Mucosa of rectum (tissue), 2 donors: ENCODE measurements around the gene ANKS1A.

Source experiments
- H3K27ac ChIP-seq, 2 donors: one replicate each; pipeline ENCODE4 v1.7.0; 2013; ENCODE audit warnings: inconsistent platforms in 2 of 2, low read depth in 2 of 2, low read length in 2 of 2
- H3K27me3 ChIP-seq, 2 donors: one replicate each; pipeline ENCODE4 v1.7.0; 2013; ENCODE audit warnings: low read length in 2 of 2; ENCODE audit not compliant: control insufficient read depth in 2 of 2, insufficient read depth in 2 of 2
- H3K36me3 ChIP-seq, 2 donors: one replicate each; pipeline ENCODE4 v1.7.0; 2013; ENCODE audit warnings: low read length in 2 of 2; ENCODE audit not compliant: control insufficient read depth in 2 of 2, insufficient read depth in 2 of 2
- H3K4me1 ChIP-seq, 2 donors: one replicate each; pipeline ENCODE4 v1.7.0; 2013; ENCODE audit warnings: low read length in 2 of 2, mild to moderate bottlenecking in 1 of 2; ENCODE audit not compliant: control insufficient read depth in 2 of 2, insufficient read depth in 2 of 2
- H3K4me3 ChIP-seq, 2 donors: one replicate each; pipeline ENCODE4 v1.7.0; 2013; ENCODE audit warnings: low read length in 2 of 2
- H3K9ac ChIP-seq, 2 donors: one replicate each; pipeline ENCODE4 v1.7.0; 2013; ENCODE audit warnings: low read length in 2 of 2, low read depth in 1 of 2, mild to moderate bottlenecking in 1 of 2
- H3K9me3 ChIP-seq, 2 donors: one replicate each; pipeline ENCODE4 v1.7.0; 2013; ENCODE audit warnings: low read length in 2 of 2; ENCODE audit not compliant: control insufficient read depth in 2 of 2
- donor health status: healthy.
- donor health status: Normal muscosa, but diverticular disease.

ANKS1A gene

GRCh38 chr6:35064290-35064689 is 175.2 kb downstream of the ANKS1A start:
- Histone ChIP-seq H3K4me1 (no peaks in the 10 kb centered on the region), H3K27me3 (no peaks in the 10 kb centered on the region), H3K9me3 (no peaks in the 10 kb centered on the region), H3K4me3 (no peak overlapping the region), H3K36me3 (peaks cover 45 to 47% of the 10 kb centered on the region in 2 donors), H3K27ac (no peak overlapping the region), H3K9ac (no peak overlapping the region)

GRCh38 chr6:35064757-35065440 is 175.8 kb downstream of the ANKS1A start:
- H3K36me3 ChIP-seq, result peaks cover 41 to 44% of the 10 kb centered on the region in 2 donors
- H3K9me3 ChIP-seq, result no peaks in the 10 kb centered on the region
- no peaks in the 10 kb centered on the region for H3K27me3 ChIP-seq
- H3K4me1 ChIP-seq, result no peaks in the 10 kb centered on the region
- no peak overlapping the region for H3K4me3 ChIP-seq
- no peak overlapping the region for H3K27ac ChIP-seq
- no peak overlapping the region for H3K9ac ChIP-seq

- Histone ChIP-seq H3K9ac (no peak overlapping the region), H3K4me1 (no peaks in the 10 kb centered on the region), H3K27ac (no peak overlapping the region), H3K9me3 (no peaks in the 10 kb centered on the region), H3K27me3 (no peaks in the 10 kb centered on the region), H3K36me3 (peaks cover 36 to 39% of the 10 kb centered on the region in 2 donors), H3K4me3 (no peak overlapping the region)
These were observed 176.4 kb downstream of the ANKS1A start for GRCh38 chr6:35065441-35065800.

- no peaks in the 10 kb centered on the region for H3K4me1 ChIP-seq
- H3K36me3 ChIP-seq, result peaks cover 31 to 35% of the 10 kb centered on the region in 2 donors
- no peaks in the 10 kb centered on the region for H3K9me3 ChIP-seq
- H3K4me3 ChIP-seq, result no peak overlapping the region
- H3K9ac ChIP-seq, result no peak overlapping the region
- no peaks in the 10 kb centered on the region for H3K27me3 ChIP-seq
- H3K27ac ChIP-seq, result no peak overlapping the region
These were observed 176.8 kb downstream of the ANKS1A start for GRCh38 chr6:35065870-35066269.

- H3K4me1 ChIP-seq, result no peaks in the 10 kb centered on the region
These were observed 178.2 kb downstream of the ANKS1A start for GRCh38 chr6:35067234-35067633.

GRCh38 chr6:35068206-35068605 is 179.2 kb downstream of the ANKS1A start:
- Histone ChIP-seq H3K4me3 (no peak overlapping the region), H3K27me3 (no peaks in the 10 kb centered on the region), H3K9me3 (no peaks in the 10 kb centered on the region), H3K9ac (no peak overlapping the region), H3K4me1 (no peaks in the 10 kb centered on the region), H3K36me3 (peaks cover 20 to 21% of the 10 kb centered on the region in 2 donors), H3K27ac (no peak overlapping the region)

More at GRCh38 chr6:35067234-35067633, 178.2 kb downstream of the ANKS1A start:
- no peak overlapping the region for H3K4me3 ChIP-seq
- H3K27me3 ChIP-seq, result no peaks in the 10 kb centered on the region
- no peak overlapping the region for H3K9ac ChIP-seq
- no peak overlapping the region for H3K27ac ChIP-seq
- peaks cover 25 to 27% of the 10 kb centered on the region in 2 donors for H3K36me3 ChIP-seq
- H3K9me3 ChIP-seq, result no peaks in the 10 kb centered on the region

- Histone ChIP-seq H3K4me3 (no peak overlapping the region), H3K27me3 (no peaks in the 10 kb centered on the region), H3K4me1 (no peaks in the 10 kb centered on the region), H3K9me3 (no peaks in the 10 kb centered on the region), H3K9ac (no peak overlapping the region), H3K36me3 (peaks cover 20 to 24% of the 10 kb centered on the region in 2 donors), H3K27ac (no peak overlapping the region)
These were observed 179.6 kb downstream of the ANKS1A start for GRCh38 chr6:35068644-35069043.

GRCh38 chr6:35069262-35069661 is 180.2 kb downstream of the ANKS1A start:
- Histone ChIP-seq H3K9ac (no peak overlapping the region), H3K27ac (no peak overlapping the region), H3K4me3 (no peak overlapping the region), H3K27me3 (no peaks in the 10 kb centered on the region), H3K9me3 (no peaks in the 10 kb centered on the region), H3K36me3 (peaks cover 20 to 25% of the 10 kb centered on the region in 2 donors), H3K4me1 (no peaks in the 10 kb centered on the region)

- H3K27ac ChIP-seq, result no peak overlapping the region
- H3K9ac ChIP-seq, result no peak overlapping the region
- H3K9me3 ChIP-seq, result no peaks in the 10 kb centered on the region
- no peak overlapping the region for H3K4me3 ChIP-seq
- no peaks in the 10 kb centered on the region for H3K4me1 ChIP-seq
- H3K27me3 ChIP-seq, result no peaks in the 10 kb centered on the region
- H3K36me3 ChIP-seq, result peaks cover 22% of the 10 kb centered on the region in 2 donors
These were observed 181.1 kb downstream of the ANKS1A start for GRCh38 chr6:35070111-35070510.

- Histone ChIP-seq H3K4me1 (no peaks in the 10 kb centered on the region), H3K9ac (no peak overlapping the region), H3K36me3 (peaks cover 10 to 15% of the 10 kb centered on the region in 2 donors), H3K4me3 (no peak overlapping the region), H3K27me3 (no peaks in the 10 kb centered on the region), H3K27ac (no peak overlapping the region), H3K9me3 (no peaks in the 10 kb centered on the region)
These were observed 182.4 kb downstream of the ANKS1A start for GRCh38 chr6:35071347-35071994.
